Ascending aorta (tissue), 2 donors: ENCODE measurements around the gene EGR1. TPM values are rescaled to one million over a fixed set of nuclear protein-coding genes. Genes with fewer than 3 reads are reported as not detected.
A peak's percentile ranks its signal among the peaks of the same experiment; 100 is the strongest.

ENCODE experiments used
- DNase-seq, 2 donors: peaks; one replicate each; pipeline ENCODE4 v3.0.0-alpha.2; 2019; ENCODE audit warnings: low spot score in 2 of 2
- H3K27ac ChIP-seq, 2 donors: fragments of 200-600 bp; sonication (generic); one replicate each; pipeline ENCODE4 v1.5.1; 2016 to 2017; ENCODE audit warnings: mild to moderate bottlenecking in 1 of 2
- H3K27me3 ChIP-seq: fragments of 200-600 bp; sonication (generic); one replicate; pipeline ENCODE4 v1.5.1; 2017
- H3K36me3 ChIP-seq, 2 donors: fragments of 200-600 bp; sonication (generic); one replicate each; pipeline ENCODE4 v1.5.1; 2016
- H3K4me1 ChIP-seq, 2 donors: fragments of 200-600 bp; sonication (generic); one replicate each; pipeline ENCODE4 v1.5.1; 2016 to 2017; ENCODE audit warnings: mild to moderate bottlenecking in 1 of 2
- H3K4me3 ChIP-seq, 2 donors: fragments of 200-600 bp; sonication (generic); one replicate each; pipeline ENCODE4 v1.5.1; 2016 to 2017; ENCODE audit warnings: mild to moderate bottlenecking in 1 of 2
- H3K9me3 ChIP-seq, 2 donors: fragments of 200-600 bp; sonication (generic); one replicate each; pipeline ENCODE4 v1.5.1; 2016
- intact Hi-C: fragments of 100-400 bp; cut with DNase I; formaldehyde crosslinking; loops from one replicate; pipeline ENCODE4 v1.15.1; 2023
- total RNA-seq: library from RNA; depleted of rRNA; stranded (reverse); fragments of >200 nt; gene quantifications from one replicate; pipeline ENCODE4 v1.1.0, GENCODE V29; 2016
- TF ChIP-seq, protein P1 (sequence below), 3 experiments: fragments of 200-600 bp in 2 of 3; fragments of 450-650 bp in 1 of 3; sonication (generic) in 2 of 3; IDR thresholded peaks; one replicate each; pipeline ENCODE4 v1.5.1; 2016 to 2019; ENCODE audit warnings: antibody characterized with exemption in 3 of 3, mild to moderate bottlenecking in 1 of 3, moderate library complexity in 1 of 3

EGR1 gene
- total RNA-seq, 1 donor from 2014 or later: 419 TPM

DNA sequence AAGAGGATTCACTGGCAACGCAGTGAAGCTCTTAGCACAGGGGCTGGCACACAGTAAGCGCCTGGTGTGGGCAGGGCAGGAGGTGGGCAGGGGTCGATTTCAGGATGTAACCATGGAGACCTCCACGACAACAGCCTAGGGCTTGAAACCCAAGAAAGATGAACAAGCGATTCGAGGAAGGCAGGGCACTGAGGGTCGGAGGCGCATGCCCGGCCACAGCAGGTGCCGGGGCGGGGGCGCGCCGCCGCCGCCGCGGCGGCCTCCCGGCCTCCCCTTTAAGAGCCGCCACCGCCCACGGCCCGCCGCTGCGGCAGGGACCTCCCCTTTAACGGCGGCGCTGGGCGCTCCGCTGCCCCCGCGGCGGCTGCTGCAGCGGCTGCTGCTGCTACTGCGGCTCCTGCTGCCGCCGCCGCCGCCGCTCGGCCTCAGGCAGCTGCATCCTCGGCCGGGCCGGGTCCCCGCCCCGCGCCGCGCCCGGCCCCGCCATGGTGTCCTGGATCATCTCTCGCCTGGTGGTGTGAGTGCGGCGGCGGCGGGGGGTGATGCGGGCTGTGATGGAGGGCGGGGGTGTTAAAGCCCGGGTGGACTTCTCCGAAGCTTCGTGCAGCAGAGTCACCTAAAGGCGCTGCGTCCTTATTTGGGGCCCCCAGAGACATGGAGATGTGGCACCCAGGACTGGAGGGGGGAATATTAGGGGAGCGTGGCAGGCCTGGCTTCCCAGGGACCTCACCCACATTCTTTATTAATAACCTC is 26.4 kb upstream of the EGR1 start, which contains the start of gene REEP2:
Gene REEP2, plus strand, starts transcription at position 334 of the 753 bp plus-strand sequence. Its CDS starts 152 bp downstream, at position 486.
- peak in 1 of 2 donors; percentile 71 for DNase-seq
- Histone ChIP-seq H3K27ac (peak within 1 kb of the TSS; percentile 9 to 58), H3K9me3 (no peaks in the 10 kb centered on the region), H3K27me3 (no peaks in the 10 kb centered on the region), H3K36me3 (peaks cover 22 to 30% of the 10 kb centered on the region in 2 donors), H3K4me1 (peaks cover 5 to 16% of the 10 kb centered on the region in 2 donors), H3K4me3 (peak within 1 kb of the TSS; percentile 55 to 76)
- TF ChIP-seq, protein P1, sequence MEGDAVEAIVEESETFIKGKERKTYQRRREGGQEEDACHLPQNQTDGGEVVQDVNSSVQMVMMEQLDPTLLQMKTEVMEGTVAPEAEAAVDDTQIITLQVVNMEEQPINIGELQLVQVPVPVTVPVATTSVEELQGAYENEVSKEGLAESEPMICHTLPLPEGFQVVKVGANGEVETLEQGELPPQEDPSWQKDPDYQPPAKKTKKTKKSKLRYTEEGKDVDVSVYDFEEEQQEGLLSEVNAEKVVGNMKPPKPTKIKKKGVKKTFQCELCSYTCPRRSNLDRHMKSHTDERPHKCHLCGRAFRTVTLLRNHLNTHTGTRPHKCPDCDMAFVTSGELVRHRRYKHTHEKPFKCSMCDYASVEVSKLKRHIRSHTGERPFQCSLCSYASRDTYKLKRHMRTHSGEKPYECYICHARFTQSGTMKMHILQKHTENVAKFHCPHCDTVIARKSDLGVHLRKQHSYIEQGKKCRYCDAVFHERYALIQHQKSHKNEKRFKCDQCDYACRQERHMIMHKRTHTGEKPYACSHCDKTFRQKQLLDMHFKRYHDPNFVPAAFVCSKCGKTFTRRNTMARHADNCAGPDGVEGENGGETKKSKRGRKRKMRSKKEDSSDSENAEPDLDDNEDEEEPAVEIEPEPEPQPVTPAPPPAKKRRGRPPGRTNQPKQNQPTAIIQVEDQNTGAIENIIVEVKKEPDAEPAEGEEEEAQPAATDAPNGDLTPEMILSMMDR (IDR thresholded peaks at IDR 0.05): no peak
- intact Hi-C loops: no loop called here

DNA sequence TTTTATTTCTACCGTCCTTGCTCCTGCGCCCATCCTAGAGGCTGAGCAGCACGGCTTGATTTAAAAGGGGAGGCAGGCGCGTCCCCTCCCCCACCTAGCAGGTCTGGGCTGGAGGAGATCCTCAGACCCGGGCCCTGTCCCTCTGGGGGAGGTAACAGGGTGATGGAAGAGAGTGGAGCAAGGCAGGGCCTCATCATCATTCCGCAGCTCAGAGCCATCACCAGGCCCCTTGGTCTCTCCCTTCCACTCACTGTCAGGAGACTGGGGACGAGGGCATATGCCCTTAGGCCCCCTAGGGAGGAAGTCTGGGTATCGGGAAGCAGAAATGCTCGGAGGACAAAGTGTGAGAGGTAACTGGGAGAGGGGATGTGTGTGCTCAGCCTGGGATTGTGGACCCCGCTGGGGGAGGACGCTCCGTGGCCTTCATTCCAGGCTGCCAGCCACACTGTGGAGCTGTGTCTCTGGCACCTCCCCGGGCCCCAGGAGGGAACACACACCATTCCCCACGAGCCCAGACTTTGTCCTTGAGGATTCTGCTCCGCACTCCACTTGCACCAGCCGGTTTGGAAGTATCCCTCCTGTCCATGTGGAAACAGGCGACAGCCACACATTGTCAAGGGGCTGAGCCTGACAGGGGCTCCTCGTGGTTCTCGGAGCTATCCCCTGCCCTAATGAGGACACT is 25.7 kb upstream of the EGR1 start:
- Histone ChIP-seq H3K4me1 (peaks cover 5 to 16% of the 10 kb centered on the region in 2 donors), H3K9me3 (no peaks in the 10 kb centered on the region), H3K36me3 (peaks cover 15 to 23% of the 10 kb centered on the region in 2 donors), H3K4me3 (peak overlapping the region; percentile 55 to 76), H3K27me3 (no peaks in the 10 kb centered on the region), H3K27ac (peak overlapping the region; percentile 9 to 58)
- intact Hi-C loops: no loop called here
- peak in 1 of 2 donors; percentile 61 for DNase-seq
- TF ChIP-seq, protein P1 (IDR thresholded peaks at IDR 0.05): no peak

DNA sequence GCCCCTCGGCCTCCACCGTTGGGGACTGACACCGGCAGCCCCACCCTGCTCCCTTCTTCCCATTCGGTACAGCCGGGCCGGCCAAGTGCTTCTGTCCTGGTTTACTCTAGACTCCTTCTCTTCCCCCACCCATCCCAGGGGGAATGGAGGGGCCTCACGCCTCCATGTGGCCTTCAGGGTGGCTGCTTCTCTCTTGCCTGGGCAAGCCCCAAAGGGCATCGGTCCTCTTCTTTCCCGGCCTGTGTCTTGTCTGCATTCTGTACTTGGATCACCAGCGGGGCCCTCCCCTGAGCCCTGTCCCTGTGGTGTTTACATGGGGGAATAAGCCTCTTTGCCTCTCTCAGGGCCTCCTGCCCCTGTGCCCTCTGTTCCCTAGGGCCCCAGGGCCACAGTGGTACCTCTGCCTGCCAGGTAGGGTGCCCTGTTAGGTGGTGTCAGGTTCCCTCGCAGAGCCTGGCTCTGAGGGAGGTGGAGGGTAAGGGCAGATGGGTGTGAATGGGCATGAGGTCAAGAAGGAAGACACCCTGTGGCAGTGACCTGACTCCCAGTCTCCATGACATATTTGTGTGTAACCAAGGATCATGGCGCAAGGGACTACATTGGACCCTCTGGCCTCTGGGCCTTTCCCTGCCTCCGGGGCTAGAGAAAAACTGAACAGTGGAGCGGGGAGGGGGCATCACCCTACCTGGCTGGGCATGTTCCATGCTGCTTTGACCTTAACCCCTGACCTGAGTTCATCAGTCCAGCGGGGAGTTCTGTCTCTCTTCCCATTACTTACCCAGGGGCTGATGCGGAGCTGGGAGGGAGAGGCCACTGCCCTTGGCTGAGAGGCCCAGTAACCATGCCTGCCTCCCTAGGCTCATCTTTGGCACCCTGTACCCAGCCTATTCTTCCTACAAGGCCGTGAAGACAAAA is 24.9 kb upstream of the EGR1 start:
- Histone ChIP-seq H3K27me3 (no peaks in the 10 kb centered on the region), H3K36me3 (peaks cover 7 to 15% of the 10 kb centered on the region in 2 donors), H3K27ac (peak overlapping the region in 1 of 2 donors; percentile 58), H3K4me1 (peaks cover 5 to 16% of the 10 kb centered on the region in 2 donors), H3K9me3 (no peaks in the 10 kb centered on the region), H3K4me3 (no peak overlapping the region)
- peak in 1 of 2 donors; percentile 60 for DNase-seq
- intact Hi-C loops: no loop called here
- TF ChIP-seq, protein P1 (IDR thresholded peaks at IDR 0.05): no peak

DNA sequence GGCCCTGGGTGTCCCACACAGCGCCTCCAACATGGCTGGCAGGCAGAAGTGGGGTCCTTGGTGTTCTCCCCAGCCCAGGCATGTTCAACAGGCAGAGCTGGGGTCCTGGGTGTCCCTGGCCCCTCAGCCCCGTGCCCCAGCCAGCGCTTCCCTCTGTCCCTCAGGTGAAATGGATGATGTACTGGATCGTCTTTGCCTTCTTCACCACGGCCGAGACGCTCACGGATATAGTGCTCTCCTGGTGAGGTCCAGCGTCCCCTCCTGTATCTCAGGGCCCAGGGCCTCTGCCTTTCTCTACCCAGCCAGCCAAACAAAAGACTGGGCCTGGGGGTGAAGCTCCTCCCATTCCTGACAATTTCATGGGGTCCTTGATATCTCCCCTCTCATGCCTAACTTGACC is 24.1 kb upstream of the EGR1 start:
- TF ChIP-seq, protein P1 (IDR thresholded peaks at IDR 0.05): no peak
- no peaks in the 10 kb centered on the region for H3K27me3 ChIP-seq
- peaks cover 5 to 16% of the 10 kb centered on the region in 2 donors for H3K4me1 ChIP-seq
- H3K9me3 ChIP-seq: no peaks in the 10 kb centered on the region
- DNase-seq: peak in 1 of 2 donors; percentile 54
- H3K27ac ChIP-seq: no peak overlapping the region
- intact Hi-C loops: no loop called here
- H3K36me3 ChIP-seq: peaks cover 0 to 7% of the 10 kb centered on the region in 2 donors
- H3K4me3 ChIP-seq: no peak overlapping the region

DNA sequence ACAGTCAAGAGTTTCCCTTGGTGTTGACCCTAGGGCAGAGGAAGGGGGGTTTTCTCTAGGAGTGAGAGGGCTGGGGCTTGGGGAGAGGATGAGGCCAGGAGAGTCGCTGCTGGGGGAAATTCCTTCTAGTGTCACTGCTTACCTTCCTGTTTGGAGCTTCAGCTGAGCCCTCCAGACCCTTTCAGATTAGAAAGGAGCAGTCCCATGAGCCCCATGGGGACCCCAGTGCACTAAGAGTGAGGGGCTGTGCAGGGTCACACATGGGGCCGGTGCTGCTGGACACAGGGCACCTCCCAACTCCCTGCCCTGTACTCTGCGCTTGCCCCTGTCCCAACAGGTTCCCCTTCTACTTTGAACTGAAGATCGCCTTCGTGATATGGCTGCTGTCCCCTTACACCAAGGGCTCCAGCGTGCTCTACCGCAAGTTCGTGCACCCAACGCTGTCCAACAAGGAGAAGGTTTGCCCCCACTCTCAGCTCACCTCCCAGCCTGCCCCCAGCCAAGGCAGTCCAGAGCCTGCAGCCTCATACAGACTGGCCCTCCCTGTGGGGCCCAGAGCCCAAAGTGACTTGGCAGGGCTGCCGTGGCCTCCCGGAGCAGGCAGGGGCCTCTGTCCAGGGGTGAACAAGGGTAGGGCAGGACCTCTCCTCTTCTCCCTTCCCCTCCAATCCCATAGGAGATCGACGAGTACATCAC is 21.1 kb upstream of the EGR1 start:
- H3K4me3 ChIP-seq: no peak overlapping the region
- TF ChIP-seq, protein P1 (IDR thresholded peaks at IDR 0.05): no peak
- H3K9me3 ChIP-seq: no peaks in the 10 kb centered on the region
- no peak for DNase-seq
- H3K4me1 ChIP-seq: peaks cover 0 to 9% of the 10 kb centered on the region in 2 donors
- no peak overlapping the region for H3K27ac ChIP-seq
- intact Hi-C loops: no loop called here
- H3K36me3 ChIP-seq: no peaks in the 10 kb centered on the region
- H3K27me3 ChIP-seq: no peaks in the 10 kb centered on the region
